ENCODE measurements around the gene COBL. TPM values are rescaled to one million over a fixed set of nuclear protein-coding genes. Genes with fewer than 3 reads are reported as not detected.

The COBL gene
- total and polyA plus RNA-seq, 10 of the 15 experiments (the other 5 are each of a cell fraction or from before 2014, with no cell fraction given) = 0.21 TPM; not detected in 9

DNA sequence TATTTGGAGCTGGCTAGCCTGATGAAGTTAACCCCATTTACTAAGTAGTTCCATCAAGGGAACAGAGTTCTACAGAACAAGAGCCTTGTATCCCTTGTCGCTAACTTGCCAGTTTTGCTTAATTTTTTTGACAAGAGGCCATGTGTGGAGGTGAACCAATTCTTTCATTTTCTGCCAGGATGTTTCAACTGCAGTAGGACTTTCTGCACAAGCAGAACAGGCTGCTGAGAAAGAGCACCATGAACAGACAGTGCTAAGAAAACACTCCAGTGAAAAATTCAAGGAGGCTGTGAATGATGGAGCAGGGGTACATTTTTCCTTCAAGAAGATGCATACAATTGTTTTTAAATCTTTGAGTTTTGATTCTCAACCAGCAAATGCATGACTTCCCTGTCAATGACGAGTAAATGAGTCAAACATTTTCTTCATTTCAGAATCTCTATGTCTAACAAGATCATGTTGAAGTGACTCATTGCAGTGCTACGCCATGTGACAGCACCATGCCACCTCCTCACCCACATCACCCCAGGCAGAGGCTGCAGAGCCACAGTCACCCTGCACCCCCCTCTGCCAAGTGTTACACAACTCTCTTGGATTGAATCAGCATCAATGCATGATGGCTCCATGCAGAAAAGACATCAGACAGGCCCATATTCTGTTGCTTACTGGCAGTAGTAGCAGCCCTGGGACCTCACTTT is 193.1 kb downstream of the COBL start:
- in situ Hi-C loops (cut with MboI) = no loop called here
- no peak overlapping the region for H3K27ac ChIP-seq (ENCODE audit: control insufficient read depth, insufficient read depth)
- H3K36me3 ChIP-seq (ENCODE audit: control insufficient read depth in 2 of 2, insufficient read depth in 2 of 2, low read length in 1 of 2) = no peaks in the 10 kb centered on the region
- ChIA-PET CTCF (no interaction called here), SMC1A (ENCODE audit: uncharacterized antibody, unreplicated experiment) (no interaction called here), RAD21 (ENCODE audit: unreplicated experiment) (no interaction called here), POLR2A (no interaction called here)
- H3K4me3 ChIP-seq = no peak overlapping the region
- no peaks in the 10 kb centered on the region; a peak in 2 of 4 replicates for H3K27me3 ChIP-seq (replicated peaks in 1 of 2; ENCODE audit: control insufficient read depth in 2 of 2, insufficient read depth in 2 of 2, low read length in 1 of 2)
- H4K20me1 ChIP-seq (ENCODE audit: control insufficient read depth, insufficient read depth) = no peaks in the 10 kb centered on the region
- H2AFZ ChIP-seq (ENCODE audit: control insufficient read depth, low read depth, low read length) = no peak overlapping the region
- no peak overlapping the region for H3K4me2 ChIP-seq (ENCODE audit: control insufficient read depth, insufficient read depth)
- WGBS (ENCODE audit: insufficient coverage, insufficient replicate concordance, low lambda C conversion rate, missing lambda C conversion rate) = 18% methylated on average over 3 of the region's 3 CpGs
- DNase-seq (ENCODE audit: low read depth, low spot score) (no peak), ATAC-seq (no peak), FAIRE-seq (no peak)
- no peaks in the 10 kb centered on the region for H3K4me1 ChIP-seq (ENCODE audit: control insufficient read depth, insufficient read depth, low read length)
- no TSS peak for BruUV-seq (replicated peaks)
- intact Hi-C loops (cut with micrococcal nuclease; ENCODE audit: unreplicated experiment) = no loop called here
- no peaks in the 10 kb centered on the region for H3K9me3 ChIP-seq (replicated peaks; ENCODE audit: control insufficient read depth, insufficient read depth, low read length)
- no peak overlapping the region for H3K9ac ChIP-seq (ENCODE audit: control insufficient read depth, insufficient read depth, low read length)
- no peaks in the 10 kb centered on the region for H3K79me2 ChIP-seq (ENCODE audit: control insufficient read depth, insufficient read depth, low read length)
- TF ChIP-seq EED (IDR thresholded peaks at IDR 0.05; ENCODE audit: low read depth) = no peak
- TF ChIP-seq CREB1 (IDR thresholded peaks at IDR 0.05; ENCODE audit: low read depth) = no peak
- no peak for TF ChIP-seq ZNF274 (IDR thresholded peaks at IDR 0.05; ENCODE audit: insufficient read depth, insufficient read length)
- TF ChIP-seq ATF7 (IDR thresholded peaks at IDR 0.05; ENCODE audit: low read depth) = no peak
- TF ChIP-seq MTA2 (IDR thresholded peaks at IDR 0.05; ENCODE audit: low read depth) = no peak
- TF ChIP-seq PAX8 (IDR thresholded peaks at IDR 0.05) = no peak
- TF ChIP-seq EGR1 (IDR thresholded peaks at IDR 0.05; ENCODE audit: borderline replicate concordance in 1 of 2, low read depth in 2 of 2, low read length in 2 of 2) = no peak
- no peak for TF ChIP-seq RCOR1 (conservative IDR thresholded peaks at IDR 0.05; ENCODE audit: low read depth, low read length)
- TF ChIP-seq ZNF384 (IDR thresholded peaks at IDR 0.05; ENCODE audit: borderline replicate concordance, low read depth, low read length) = no peak
- no peak for TF ChIP-seq MYB (IDR thresholded peaks at IDR 0.05; ENCODE audit: borderline replicate concordance, low read depth, low read length)
- no peak for TF ChIP-seq WRNIP1 (IDR thresholded peaks at IDR 0.05; ENCODE audit: borderline replicate concordance, low read depth, low read length)
- no peak for TF ChIP-seq RAD21 (IDR thresholded peaks at IDR 0.05; ENCODE audit: insufficient read depth, low read depth, low read length)
- TF ChIP-seq, protein P1, sequence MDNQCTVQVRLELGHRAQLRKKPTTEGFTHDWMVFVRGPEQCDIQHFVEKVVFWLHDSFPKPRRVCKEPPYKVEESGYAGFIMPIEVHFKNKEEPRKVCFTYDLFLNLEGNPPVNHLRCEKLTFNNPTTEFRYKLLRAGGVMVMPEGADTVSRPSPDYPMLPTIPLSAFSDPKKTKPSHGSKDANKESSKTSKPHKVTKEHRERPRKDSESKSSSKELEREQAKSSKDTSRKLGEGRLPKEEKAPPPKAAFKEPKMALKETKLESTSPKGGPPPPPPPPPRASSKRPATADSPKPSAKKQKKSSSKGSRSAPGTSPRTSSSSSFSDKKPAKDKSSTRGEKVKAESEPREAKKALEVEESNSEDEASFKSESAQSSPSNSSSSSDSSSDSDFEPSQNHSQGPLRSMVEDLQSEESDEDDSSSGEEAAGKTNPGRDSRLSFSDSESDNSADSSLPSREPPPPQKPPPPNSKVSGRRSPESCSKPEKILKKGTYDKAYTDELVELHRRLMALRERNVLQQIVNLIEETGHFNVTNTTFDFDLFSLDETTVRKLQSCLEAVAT (IDR thresholded peaks at IDR 0.05) = no peak
- TF ChIP-seq, protein P2, sequence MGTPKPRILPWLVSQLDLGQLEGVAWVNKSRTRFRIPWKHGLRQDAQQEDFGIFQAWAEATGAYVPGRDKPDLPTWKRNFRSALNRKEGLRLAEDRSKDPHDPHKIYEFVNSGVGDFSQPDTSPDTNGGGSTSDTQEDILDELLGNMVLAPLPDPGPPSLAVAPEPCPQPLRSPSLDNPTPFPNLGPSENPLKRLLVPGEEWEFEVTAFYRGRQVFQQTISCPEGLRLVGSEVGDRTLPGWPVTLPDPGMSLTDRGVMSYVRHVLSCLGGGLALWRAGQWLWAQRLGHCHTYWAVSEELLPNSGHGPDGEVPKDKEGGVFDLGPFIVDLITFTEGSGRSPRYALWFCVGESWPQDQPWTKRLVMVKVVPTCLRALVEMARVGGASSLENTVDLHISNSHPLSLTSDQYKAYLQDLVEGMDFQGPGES (IDR thresholded peaks at IDR 0.05) = no peak
- TF ChIP-seq, protein P3, sequence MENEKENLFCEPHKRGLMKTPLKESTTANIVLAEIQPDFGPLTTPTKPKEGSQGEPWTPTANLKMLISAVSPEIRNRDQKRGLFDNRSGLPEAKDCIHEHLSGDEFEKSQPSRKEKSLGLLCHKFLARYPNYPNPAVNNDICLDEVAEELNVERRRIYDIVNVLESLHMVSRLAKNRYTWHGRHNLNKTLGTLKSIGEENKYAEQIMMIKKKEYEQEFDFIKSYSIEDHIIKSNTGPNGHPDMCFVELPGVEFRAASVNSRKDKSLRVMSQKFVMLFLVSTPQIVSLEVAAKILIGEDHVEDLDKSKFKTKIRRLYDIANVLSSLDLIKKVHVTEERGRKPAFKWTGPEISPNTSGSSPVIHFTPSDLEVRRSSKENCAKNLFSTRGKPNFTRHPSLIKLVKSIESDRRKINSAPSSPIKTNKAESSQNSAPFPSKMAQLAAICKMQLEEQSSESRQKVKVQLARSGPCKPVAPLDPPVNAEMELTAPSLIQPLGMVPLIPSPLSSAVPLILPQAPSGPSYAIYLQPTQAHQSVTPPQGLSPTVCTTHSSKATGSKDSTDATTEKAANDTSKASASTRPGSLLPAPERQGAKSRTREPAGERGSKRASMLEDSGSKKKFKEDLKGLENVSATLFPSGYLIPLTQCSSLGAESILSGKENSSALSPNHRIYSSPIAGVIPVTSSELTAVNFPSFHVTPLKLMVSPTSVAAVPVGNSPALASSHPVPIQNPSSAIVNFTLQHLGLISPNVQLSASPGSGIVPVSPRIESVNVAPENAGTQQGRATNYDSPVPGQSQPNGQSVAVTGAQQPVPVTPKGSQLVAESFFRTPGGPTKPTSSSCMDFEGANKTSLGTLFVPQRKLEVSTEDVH (IDR thresholded peaks at IDR 0.05; ENCODE audit: low read depth, partially characterized antibody) = no peak
- TF ChIP-seq, protein P4, sequence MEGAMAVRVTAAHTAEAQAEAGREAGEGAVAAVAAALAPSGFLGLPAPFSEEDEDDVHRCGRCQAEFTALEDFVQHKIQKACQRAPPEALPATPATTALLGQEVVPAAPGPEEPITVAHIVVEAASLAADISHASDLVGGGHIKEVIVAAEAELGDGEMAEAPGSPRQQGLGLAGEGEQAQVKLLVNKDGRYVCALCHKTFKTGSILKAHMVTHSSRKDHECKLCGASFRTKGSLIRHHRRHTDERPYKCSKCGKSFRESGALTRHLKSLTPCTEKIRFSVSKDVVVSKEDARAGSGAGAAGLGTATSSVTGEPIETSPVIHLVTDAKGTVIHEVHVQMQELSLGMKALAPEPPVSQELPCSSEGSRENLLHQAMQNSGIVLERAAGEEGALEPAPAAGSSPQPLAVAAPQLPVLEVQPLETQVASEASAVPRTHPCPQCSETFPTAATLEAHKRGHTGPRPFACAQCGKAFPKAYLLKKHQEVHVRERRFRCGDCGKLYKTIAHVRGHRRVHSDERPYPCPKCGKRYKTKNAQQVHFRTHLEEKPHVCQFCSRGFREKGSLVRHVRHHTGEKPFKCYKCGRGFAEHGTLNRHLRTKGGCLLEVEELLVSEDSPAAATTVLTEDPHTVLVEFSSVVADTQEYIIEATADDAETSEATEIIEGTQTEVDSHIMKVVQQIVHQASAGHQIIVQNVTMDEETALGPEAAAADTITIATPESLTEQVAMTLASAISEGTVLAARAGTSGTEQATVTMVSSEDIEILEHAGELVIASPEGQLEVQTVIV (IDR thresholded peaks at IDR 0.05; ENCODE audit: borderline replicate concordance, partially characterized antibody) = no peak
- no peak for TF ChIP-seq SP1 (IDR thresholded peaks at IDR 0.05; ENCODE audit: low read depth, low read length)
- no peak for TF ChIP-seq GABPA (IDR thresholded peaks at IDR 0.05; ENCODE audit: low read depth)

All from GM12878 (cell line).